ENCODE results near the gene SLC25A53.

GRCh38 chrX:104104676-104105075 is 52.1 kb downstream of the SLC25A53 start:
- no peak for TF ChIP-seq E2F6 (IDR thresholded peaks at IDR 0.05; ENCODE audit: borderline replicate concordance, low read depth)
- no peak for TF ChIP-seq REST (IDR thresholded peaks at IDR 0.05)
- TF ChIP-seq PBX3 (IDR thresholded peaks at IDR 0.05): no peak
- no peak for TF ChIP-seq NR3C1 (IDR thresholded peaks at IDR 0.05)
- TF ChIP-seq HMGXB4 (CRISPR knock-in tag; IDR thresholded peaks at IDR 0.05; ENCODE audit: borderline replicate concordance): no peak
- no peak for TF ChIP-seq SMC3 (IDR thresholded peaks at IDR 0.05)
- no peak for TF ChIP-seq CTCF (IDR thresholded peaks at IDR 0.05)
- no peak for TF ChIP-seq JUN (IDR thresholded peaks at IDR 0.05)

All from A549 (cell line).